Fibroblast of the aortic adventitia (primary cell): Measurements from ENCODE around the gene PIP4K2B. TPM values are rescaled to one million over a fixed set of nuclear protein-coding genes. Genes with fewer than 3 reads are reported as not detected.

Experiments used
- DNase-seq: peaks from one replicate; pipeline ENCODE4 v3.0.0-alpha.2; 2010; ENCODE audit warnings: low read depth
- H3K4me3 ChIP-seq: 2 replicates; pipeline ENCODE4 v1.5.1; 2011; ENCODE audit warnings: low read depth, mild to moderate bottlenecking, control low read depth, low read length, moderate library complexity
- total RNA-seq: library from RNA; depleted of rRNA; stranded (reverse); fragments of >200 nt; gene quantifications from 2 replicates; pipeline ENCODE4 v1.2.3, GENCODE V29; 2012; ENCODE audit warnings: low replicate concordance
- TF ChIP-seq, protein P1 (sequence below): IDR thresholded peaks from 2 replicates; pipeline ENCODE4 v1.5.1; 2011; ENCODE audit warnings: mild to moderate bottlenecking, low read length, control low read depth, inconsistent platforms; ENCODE audit not compliant: insufficient read depth

PIP4K2B gene
- total RNA-seq, 1 donor: 56.8 TPM

DNA sequence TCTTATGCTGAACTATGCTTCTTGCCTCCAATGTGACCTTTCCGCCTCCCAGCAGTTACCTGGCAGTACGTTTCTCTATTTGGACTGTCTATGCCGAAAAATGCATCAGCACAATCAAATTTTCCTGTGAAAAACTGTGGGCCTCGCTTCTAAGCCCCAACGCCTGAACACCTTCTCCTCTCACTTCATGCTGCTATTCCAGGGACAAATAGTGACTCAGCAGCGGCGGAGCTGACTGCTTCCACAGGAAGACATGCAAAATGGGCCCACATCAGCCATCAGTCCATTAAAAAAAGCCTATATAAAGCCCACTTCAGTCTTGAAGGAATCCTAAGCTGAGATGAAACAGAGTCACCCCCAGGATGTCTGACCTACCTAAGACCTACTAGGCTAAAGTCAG, 10.5 kb upstream of the PIP4K2B start:
- H3K4me3 ChIP-seq: no peak overlapping the region
- no peak for DNase-seq
- TF ChIP-seq, protein P1, sequence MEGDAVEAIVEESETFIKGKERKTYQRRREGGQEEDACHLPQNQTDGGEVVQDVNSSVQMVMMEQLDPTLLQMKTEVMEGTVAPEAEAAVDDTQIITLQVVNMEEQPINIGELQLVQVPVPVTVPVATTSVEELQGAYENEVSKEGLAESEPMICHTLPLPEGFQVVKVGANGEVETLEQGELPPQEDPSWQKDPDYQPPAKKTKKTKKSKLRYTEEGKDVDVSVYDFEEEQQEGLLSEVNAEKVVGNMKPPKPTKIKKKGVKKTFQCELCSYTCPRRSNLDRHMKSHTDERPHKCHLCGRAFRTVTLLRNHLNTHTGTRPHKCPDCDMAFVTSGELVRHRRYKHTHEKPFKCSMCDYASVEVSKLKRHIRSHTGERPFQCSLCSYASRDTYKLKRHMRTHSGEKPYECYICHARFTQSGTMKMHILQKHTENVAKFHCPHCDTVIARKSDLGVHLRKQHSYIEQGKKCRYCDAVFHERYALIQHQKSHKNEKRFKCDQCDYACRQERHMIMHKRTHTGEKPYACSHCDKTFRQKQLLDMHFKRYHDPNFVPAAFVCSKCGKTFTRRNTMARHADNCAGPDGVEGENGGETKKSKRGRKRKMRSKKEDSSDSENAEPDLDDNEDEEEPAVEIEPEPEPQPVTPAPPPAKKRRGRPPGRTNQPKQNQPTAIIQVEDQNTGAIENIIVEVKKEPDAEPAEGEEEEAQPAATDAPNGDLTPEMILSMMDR: no peak

DNA sequence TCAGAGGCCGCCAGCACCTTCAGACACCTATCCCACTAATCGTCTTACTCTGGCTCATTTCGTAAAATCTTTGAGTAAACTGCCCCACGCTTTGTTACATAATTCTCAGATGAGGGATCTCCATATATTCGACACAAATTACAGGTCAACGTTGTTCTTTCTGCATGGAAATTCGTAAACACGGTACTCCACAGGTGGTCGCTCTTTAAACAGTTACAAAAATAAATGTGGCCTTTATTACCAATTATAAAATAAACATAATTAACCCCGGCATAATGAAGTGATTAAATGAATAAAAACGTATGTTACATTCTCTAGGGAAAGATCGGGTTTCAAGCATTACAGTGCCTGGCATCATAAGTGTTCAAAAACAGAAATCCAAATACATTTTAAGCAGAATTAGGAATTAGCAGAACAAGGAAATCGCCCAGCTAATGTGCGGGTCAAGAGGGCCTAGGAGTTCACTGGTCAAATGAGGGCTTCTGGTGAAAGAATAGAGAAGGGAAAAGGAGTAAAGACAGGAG, 943 bp upstream of the PIP4K2B start:
- TF ChIP-seq, protein P1: no peak
- peak overlapping the region; percentile 91 for H3K4me3 ChIP-seq
- DNase-seq: no peak

DNA sequence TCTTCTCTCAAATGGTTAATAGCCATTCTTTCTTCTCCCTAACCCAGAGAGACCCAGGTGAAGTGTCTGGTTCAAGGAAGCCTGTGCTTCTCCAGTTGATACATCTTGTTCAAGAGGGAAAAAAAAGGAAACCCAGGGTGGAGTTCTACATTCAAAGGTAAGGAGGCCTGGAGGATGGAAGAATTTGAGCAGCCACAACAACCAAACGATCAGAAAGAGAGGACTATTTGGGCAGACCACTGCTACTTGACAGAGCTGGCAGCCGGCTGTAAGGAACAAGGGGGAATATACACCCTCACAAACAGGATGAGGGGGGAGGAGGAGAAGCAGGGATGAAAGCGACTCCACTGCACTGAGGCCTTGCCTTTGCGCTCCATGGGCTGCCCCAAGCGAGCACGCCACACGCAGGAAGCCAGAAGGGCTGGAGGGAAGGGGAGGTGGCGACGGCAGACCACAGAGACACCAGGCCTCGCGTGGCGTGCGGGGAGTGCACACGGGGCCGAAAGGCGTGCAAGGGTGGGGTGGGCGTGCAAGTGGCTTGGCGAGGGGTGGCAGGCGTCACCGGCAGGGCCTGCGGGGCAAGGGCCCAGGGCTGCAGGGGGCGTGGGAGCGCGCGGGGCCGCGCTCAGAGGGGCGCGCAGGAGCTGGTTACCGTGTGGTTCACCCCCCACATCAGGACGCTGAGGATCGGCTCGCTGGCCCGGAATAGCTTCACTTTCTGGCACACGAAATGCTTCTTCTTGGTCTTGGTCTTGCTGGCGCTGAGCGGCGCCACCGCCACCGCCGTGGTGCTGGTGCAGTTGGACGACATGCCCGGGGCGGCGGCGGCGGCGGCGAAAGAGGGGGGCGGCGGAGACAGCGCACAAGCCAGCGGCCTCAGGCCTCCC, 499 bp downstream of the PIP4K2B start:
- peak; percentile 42 for DNase-seq
- TF ChIP-seq, protein P1: no peak
- peak overlapping the region; percentile 91 for H3K4me3 ChIP-seq

DNA sequence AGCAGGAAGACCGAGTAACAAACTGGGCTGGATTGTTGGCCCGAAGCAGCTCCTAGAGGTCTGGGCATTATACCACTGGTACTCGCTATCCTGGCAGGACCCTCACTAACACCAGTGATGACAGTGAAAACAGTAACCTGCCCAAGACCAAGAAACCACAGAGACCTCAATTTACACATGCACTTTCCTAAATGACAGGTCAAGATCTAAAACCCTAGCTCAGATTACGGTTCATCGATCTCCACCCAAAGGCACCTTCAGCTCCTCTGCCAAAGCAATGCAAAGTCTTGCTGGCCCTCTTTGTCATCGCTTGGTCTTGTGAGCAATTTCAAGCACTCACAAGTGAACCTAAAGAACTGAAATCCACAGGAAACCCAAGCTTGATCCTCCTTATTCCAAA, 1.5 kb downstream of the PIP4K2B start:
- no peak for DNase-seq
- TF ChIP-seq, protein P1: no peak
- H3K4me3 ChIP-seq: peak overlapping the region; percentile 91

DNA sequence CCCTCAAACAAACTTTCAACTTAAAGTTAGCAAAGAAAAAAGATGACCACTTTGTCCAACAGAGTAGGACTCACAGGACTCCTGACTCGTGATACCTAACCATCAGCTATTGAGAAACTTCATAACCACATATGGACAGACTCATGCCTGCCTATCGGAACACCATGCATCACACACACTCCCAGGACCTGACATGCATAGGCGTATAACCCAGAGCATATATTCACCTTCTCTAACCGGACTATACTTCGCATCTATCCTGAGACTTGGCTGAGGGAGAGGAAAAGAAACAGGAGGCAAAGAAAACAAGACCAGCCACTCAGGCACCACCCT, 2.2 kb downstream of the PIP4K2B start:
- H3K4me3 ChIP-seq: peak overlapping the region; percentile 91

DNA sequence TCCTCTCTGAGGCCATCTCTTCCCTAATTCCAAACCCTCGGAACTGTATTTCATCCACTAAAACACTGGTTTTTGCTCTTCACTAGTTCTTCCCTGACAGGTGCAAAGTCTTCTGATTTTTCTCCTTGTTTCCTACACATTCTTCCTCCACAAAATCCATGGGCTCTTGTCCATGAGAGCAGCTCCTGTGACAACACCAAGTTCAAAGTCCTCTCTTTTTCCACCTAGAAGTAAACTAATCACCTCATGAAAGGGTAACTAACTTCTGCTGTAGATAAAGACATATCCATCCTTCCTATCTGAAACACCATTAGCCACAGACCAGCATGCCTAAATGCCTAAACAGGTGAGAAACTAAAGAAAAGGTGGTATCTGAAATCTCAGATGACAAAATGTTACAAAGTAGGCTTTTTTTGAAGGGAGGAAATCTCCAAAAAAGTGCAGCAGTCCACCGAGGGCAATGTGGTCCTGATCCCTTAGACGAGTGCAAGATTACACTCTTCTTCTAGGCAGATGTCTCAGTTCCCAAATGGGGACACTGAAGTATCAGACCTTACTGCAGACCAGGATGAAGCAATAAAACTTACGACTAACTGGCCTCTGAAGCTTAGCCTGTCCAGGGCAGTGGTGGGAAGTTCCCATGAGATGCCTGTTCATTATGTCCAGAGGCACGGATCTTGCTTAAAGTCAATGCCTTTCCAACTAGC, 2.8 kb downstream of the PIP4K2B start:
- no peak for DNase-seq
- TF ChIP-seq, protein P1: no peak
- H3K4me3 ChIP-seq: peak overlapping the region; percentile 91

More for the DNA sequence above, 2.2 kb downstream of the PIP4K2B start:
- DNase-seq: peak; percentile 12
- TF ChIP-seq, protein P1: no peak
